Transverse colon (tissue), 4 donors: Measurements from ENCODE around the gene PYGO2. TPM values are rescaled to one million over a fixed set of nuclear protein-coding genes. Genes with fewer than 3 reads are reported as not detected.

ENCODE experiments used
- DNase-seq: peaks from one replicate; pipeline ENCODE4 v3.0.0-alpha.2; 2019
- H3K27ac ChIP-seq, 4 donors: fragments of 200-600 bp; sonication (generic); 2 replicates each; pipeline ENCODE4 v1.5.1; 2016 to 2018; ENCODE audit warnings: inconsistent platforms in 4 of 4
- H3K27me3 ChIP-seq: fragments of 200-600 bp; sonication (generic); 2 replicates; pipeline ENCODE4 v1.5.1; 2017; ENCODE audit warnings: inconsistent platforms
- H3K36me3 ChIP-seq, 4 donors: fragments of 200-600 bp; sonication (generic); 2 replicates each; pipeline ENCODE4 v1.5.1; 2017 to 2019; ENCODE audit warnings: inconsistent platforms in 4 of 4
- H3K4me1 ChIP-seq, 4 donors: fragments of 200-600 bp; sonication (generic); 2 replicates each; pipeline ENCODE4 v1.5.1; 2017 to 2020; ENCODE audit warnings: inconsistent platforms in 4 of 4
- H3K4me3 ChIP-seq, 4 donors: fragments of 200-600 bp; sonication (generic); 1 replicate in 1 of 4; 2 replicates in 3 of 4; pipeline versions ENCODE4 v1.5.1 to v1.6.1; 2017 to 2019; ENCODE audit warnings: inconsistent platforms in 4 of 4
- H3K9me3 ChIP-seq, 2 donors: fragments of 200-600 bp; sonication (generic); 2 replicates each; pipeline ENCODE4 v1.5.1; 2017 to 2019; ENCODE audit warnings: inconsistent platforms in 2 of 2
- EP300 ChIP-seq: sonication (generic); formaldehyde crosslinking; IDR thresholded peaks from one replicate; pipeline ENCODE4 v1.6.1; 2017; ENCODE audit warnings: antibody characterized with exemption, low read depth
- POLR2A ChIP-seq: fragments of 450-650 bp; IDR thresholded peaks from one replicate; pipeline ENCODE4 v1.6.1; 2016; ENCODE audit warnings: antibody characterized with exemption, mild to moderate bottlenecking, moderate library complexity
- POLR2AphosphoS5 ChIP-seq, 3 donors: sonication (generic); formaldehyde crosslinking; IDR thresholded peaks; one replicate each; pipeline ENCODE4 v1.6.1; 2016; ENCODE audit warnings: antibody characterized with exemption in 3 of 3
- WGBS, 2 donors: methylation state at CpG; one replicate each; pipeline ENCODE4 v1.1.5; 2018; ENCODE audit warnings: low coverage in 1 of 2; 5-methylcytosine and 5-hydroxymethylcytosine counted together
- in situ Hi-C, 4 donors: fragments of 200-750 bp; cut with MboI; loops; one replicate each; pipeline versions ENCODE4 v1.15.0 to v1.15.1; 2017; ENCODE audit warnings: low sequenced_read_pairs in 3 of 4, low pct_ligation_motif_present in 1 of 4, low pct_unique_long_range_greater_than_20kb in 1 of 4
- intact Hi-C: fragments of 100-400 bp; cut with DNase I; formaldehyde crosslinking; loops from one replicate; pipeline ENCODE4 v1.15.1; 2023; ENCODE audit warnings: low total_unique reads
- total RNA-seq, 4 donors: library from RNA; depleted of rRNA; stranded (reverse); fragments of >200 nt; gene quantifications; one replicate each; pipeline ENCODE4 v1.1.0, GENCODE V29; 2016
- TF ChIP-seq, protein P1 (sequence below), 5 experiments: fragments of 200-600 bp in 3 of 5; fragments of 450-650 bp in 2 of 5; sonication (generic) in 3 of 5; IDR thresholded peaks; 1 replicate in 2 of 5; 2 replicates in 3 of 5; pipeline ENCODE4 v1.5.1; 2016 to 2017; ENCODE audit warnings: antibody characterized with exemption in 5 of 5, inconsistent platforms in 3 of 5, mild to moderate bottlenecking in 2 of 5, moderate library complexity in 1 of 5

PYGO2 gene
- total RNA-seq, 4 donors from 2014 or later, result 23.3 to 63.7 (median 29.0) TPM

DNA sequence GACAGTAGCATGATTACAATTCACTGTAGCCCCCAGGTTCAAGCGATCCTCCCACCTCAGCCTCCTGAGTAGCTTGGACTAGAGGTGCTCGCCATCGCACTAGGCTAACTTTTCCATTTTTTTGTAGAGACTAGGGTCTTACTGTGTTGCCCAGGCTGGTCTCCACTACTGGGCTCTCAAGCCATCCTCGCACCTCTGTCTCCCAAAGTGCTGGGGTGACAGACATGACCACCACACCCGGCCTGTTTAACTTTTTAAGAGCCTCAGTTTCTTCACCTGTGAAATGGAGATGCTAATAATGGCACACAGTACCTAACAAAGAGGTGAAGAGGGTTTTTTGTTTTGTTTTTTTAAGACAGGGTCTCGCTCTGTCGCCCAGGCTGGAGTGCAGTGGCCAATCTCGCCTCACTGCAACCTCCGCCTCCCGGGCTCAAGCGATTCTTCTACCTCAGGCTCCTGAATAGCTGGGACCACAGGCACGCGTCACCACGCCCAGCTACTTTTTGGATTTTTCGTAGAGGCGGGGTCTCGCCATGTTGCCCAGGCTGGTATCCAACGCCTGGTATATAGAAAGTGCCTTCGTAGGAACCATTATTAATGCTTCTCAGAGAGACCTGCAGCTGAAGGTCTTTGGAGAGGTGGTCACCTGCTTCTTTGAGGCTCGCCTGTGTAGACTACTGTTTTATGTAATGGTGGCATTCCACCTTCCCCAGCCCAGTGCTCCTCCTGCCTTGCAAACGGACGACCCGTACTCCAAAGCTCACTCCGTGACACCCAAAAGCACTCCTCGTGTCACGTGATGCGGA, 25.6 kb downstream of the PYGO2 start:
- in situ Hi-C loops (no loop called here), intact Hi-C loops (no loop called here)
- H3K9me3 ChIP-seq, result no peaks in the 10 kb centered on the region
- H3K27me3 ChIP-seq, result no peaks in the 10 kb centered on the region
- no peak for DNase-seq
- H3K4me1 ChIP-seq, result peaks cover 10 to 43% (median 25%) of the 10 kb centered on the region in 4 donors
- TF ChIP-seq POLR2A (no peak), POLR2AphosphoS5 (IDR thresholded peaks at IDR 0.05) (no peak), EP300 (no peak)
- TF ChIP-seq, protein P1, sequence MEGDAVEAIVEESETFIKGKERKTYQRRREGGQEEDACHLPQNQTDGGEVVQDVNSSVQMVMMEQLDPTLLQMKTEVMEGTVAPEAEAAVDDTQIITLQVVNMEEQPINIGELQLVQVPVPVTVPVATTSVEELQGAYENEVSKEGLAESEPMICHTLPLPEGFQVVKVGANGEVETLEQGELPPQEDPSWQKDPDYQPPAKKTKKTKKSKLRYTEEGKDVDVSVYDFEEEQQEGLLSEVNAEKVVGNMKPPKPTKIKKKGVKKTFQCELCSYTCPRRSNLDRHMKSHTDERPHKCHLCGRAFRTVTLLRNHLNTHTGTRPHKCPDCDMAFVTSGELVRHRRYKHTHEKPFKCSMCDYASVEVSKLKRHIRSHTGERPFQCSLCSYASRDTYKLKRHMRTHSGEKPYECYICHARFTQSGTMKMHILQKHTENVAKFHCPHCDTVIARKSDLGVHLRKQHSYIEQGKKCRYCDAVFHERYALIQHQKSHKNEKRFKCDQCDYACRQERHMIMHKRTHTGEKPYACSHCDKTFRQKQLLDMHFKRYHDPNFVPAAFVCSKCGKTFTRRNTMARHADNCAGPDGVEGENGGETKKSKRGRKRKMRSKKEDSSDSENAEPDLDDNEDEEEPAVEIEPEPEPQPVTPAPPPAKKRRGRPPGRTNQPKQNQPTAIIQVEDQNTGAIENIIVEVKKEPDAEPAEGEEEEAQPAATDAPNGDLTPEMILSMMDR (IDR thresholded peaks at IDR 0.05), result no peak
- peak overlapping the region; percentile 92 to 97 (median 96) for H3K27ac ChIP-seq
- no peaks in the 10 kb centered on the region for H3K36me3 ChIP-seq
- H3K4me3 ChIP-seq, result peak overlapping the region; percentile 43 to 59 (median 50)
- 45% methylated on average over 27 of the region's 27 CpGs; no CpG with 5 or more reads in 1 of the 2 donors for WGBS, 2 donors

DNA sequence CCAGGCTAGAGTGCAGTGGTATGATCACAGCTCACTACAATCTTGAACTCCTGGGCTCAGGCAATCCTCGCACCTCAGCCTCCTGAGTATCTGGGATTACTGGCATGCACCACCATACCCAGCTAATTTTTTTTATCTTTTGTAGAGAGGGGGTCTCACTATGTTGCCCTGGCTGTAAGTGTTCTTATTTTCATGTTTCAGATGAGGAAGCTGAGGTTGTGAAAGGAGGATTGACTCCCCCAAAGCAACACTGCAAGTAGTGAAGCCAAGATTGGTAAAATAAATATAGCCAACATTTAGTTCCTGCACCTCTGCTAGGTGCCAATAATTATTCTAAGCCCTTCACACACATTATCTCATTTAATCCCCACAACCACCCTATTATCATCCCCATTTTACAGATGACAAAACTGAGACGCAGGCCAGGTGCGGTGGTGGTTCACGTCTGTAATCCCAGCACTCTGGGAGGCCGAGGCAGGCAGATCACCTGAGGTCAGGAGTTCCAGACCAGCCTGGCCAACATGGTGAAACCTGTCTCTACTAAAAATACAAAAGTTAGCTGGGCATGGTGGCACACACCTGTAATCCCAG, 27.1 kb downstream of the PYGO2 start:
- Histone ChIP-seq H3K36me3 (no peaks in the 10 kb centered on the region), H3K9me3 (no peaks in the 10 kb centered on the region), H3K4me1 (peaks cover 10 to 39% (median 23%) of the 10 kb centered on the region in 4 donors), H3K4me3 (no peak overlapping the region), H3K27ac (no peak overlapping the region), H3K27me3 (no peaks in the 10 kb centered on the region)
- TF ChIP-seq POLR2A (no peak), EP300 (no peak), POLR2AphosphoS5 (IDR thresholded peaks at IDR 0.05) (no peak)
- TF ChIP-seq, protein P1 (IDR thresholded peaks at IDR 0.05), result no peak
- no peak for DNase-seq
- in situ Hi-C loops (no loop called here), intact Hi-C loops (no loop called here)
- WGBS, 2 donors, result 98 to 100% methylated on average over 1 to 5 of the region's 5 CpGs

DNA sequence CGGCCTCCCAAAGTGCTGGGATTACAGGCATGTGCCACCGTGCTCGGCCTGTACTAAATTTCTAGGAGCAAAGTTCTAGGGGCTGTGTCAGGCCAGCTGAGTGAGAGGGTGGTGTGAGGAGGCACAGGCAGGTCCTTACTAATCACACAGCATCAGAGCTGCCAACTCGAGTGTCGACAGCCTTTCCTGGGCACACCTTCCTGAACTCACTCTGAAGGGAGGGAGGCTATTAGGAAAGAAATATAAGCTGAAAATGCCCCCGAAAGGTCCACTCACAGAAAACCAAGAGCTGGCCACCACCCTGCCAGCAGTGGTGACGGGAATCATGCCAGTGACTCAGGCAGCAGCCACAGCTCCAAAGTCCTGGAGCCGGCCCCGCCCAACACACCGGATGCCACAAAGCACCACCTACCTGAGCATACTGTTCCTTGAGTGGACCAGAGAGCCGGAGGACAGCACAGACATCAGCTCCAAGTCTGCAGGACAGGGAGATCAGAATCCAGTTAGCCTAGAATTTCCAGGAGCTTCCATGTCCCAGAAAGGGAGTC, 29.6 kb downstream of the PYGO2 start:
- intact Hi-C loops (no loop called here), in situ Hi-C loops (no loop called here)
- DNase-seq, result peak; percentile 93
- WGBS, 2 donors, result 13 to 64% methylated on average over 2 to 8 of the region's 11 CpGs
- H3K4me3 ChIP-seq, result no peak overlapping the region
- no peaks in the 10 kb centered on the region for H3K27me3 ChIP-seq
- TF ChIP-seq POLR2A, result peak; percentile 84
- no peak for TF ChIP-seq EP300
- TF ChIP-seq, protein P1 (IDR thresholded peaks at IDR 0.05), result no peak
- TF ChIP-seq POLR2AphosphoS5 (IDR thresholded peaks at IDR 0.05), result peak; percentile 80 to 91 (median 82)
- no peaks in the 10 kb centered on the region for H3K9me3 ChIP-seq
- peaks cover 0 to 4% (median 2%) of the 10 kb centered on the region in 4 donors for H3K36me3 ChIP-seq
- peaks cover 0 to 29% (median 14%) of the 10 kb centered on the region in 4 donors for H3K4me1 ChIP-seq
- H3K27ac ChIP-seq, result peak overlapping the region; percentile 78 to 85 (median 82)

DNA sequence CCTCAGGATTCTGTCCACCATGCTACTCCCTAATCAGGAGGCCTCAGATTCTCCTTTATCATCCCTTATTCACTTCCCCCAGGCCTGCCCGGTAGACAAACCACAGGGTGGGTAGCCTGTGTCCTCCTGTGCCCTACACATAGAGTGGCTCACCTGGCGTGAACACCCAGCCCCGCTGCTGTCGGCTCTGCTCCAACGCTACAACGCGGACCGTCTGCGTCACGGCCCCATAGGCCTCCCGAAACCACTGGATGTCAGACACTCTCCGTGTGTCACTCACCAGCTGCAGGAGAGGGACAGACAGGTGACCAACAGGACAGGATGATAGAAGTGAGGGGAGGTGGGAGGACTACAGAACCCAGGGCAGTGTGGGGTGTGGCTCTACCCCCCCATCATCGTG, 35.4 kb downstream of the PYGO2 start:
- 92 to 95% methylated on average over 8 to 13 of the region's 13 CpGs for WGBS, 2 donors
- no peaks in the 10 kb centered on the region for H3K27me3 ChIP-seq

More for the DNA sequence above, 35.4 kb downstream of the PYGO2 start:
- TF ChIP-seq POLR2AphosphoS5 (IDR thresholded peaks at IDR 0.05), result no peak
- TF ChIP-seq, protein P1 (IDR thresholded peaks at IDR 0.05), result no peak
- TF ChIP-seq POLR2A, result no peak
- no peak for TF ChIP-seq EP300
- DNase-seq, result no peak
- Histone ChIP-seq H3K4me3 (no peak overlapping the region), H3K9me3 (no peaks in the 10 kb centered on the region), H3K4me1 (no peaks in the 10 kb centered on the region), H3K36me3 (peaks cover 0 to 25% (median 4%) of the 10 kb centered on the region in 4 donors), H3K27ac (no peak overlapping the region)
- in situ Hi-C loops (no loop called here), intact Hi-C loops (no loop called here)
